GM18951 (cell line): ENCODE measurements around the gene DCC.

Experiments used
- POLR2A ChIP-seq: IDR thresholded peaks from 4 replicates; pipeline ENCODE4 v1.6.1; 2011; ENCODE audit warnings: mild to moderate bottlenecking; ENCODE audit not compliant: insufficient read length, insufficient read depth; ENCODE audit errors: extremely low read depth
- in situ Hi-C: fragments of 300-500 bp; cut with MboI; formaldehyde crosslinking; loops from one replicate; pipeline ENCODE4 v1.12.0; 2022; ENCODE audit warnings: low sequenced_read_pairs, mixed read lengths, inconsistent platforms; ENCODE audit not compliant: unreplicated experiment

The DCC gene

DNA sequence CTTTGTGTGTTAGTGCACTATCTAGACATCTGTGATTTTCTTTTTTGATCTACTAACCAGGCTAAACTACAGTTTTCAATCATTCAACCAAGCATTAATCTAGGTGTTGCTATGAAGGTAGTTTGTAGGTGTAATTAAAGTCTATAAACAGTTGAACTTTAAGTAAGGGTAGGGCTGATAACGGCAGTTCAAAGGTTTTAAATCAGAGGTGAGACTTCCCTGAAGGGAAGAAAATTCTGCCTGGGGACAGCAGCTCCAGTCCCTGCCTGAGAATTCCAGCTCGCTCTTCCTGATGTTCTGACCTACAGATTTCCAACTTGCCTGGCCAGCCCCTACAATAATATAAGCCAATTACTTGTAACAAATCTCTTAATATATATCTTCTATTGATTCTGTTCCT is 1220.5 kb downstream of the DCC start:
- no peak for TF ChIP-seq POLR2A
- in situ Hi-C loops = loop anchor here (25.0 kb wide), 1 partner anchor 552 kb away; no protein-coding TSS in a partner anchor

DNA sequence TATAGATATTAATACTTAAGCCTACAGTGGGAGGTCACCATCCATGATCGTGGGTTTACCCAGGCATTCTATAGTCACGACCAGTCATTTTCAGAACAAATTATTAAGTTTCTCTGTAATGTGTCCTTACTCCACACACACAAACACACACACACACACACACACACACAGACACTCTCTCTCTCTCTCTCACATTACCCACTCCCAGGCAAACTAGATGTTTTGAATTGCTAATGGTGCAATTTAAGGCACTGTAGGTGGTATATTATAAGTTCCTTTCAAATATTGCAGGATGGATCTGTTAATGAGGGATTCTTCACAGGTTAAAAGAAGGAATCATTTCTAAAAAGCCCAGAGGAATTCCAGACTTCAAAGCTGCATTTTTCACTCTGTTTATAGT is 1226.6 kb downstream of the DCC start:
- in situ Hi-C loops = loop anchor here (25.0 kb wide), 1 partner anchor 546 kb away; no protein-coding TSS in a partner anchor
- no peak for TF ChIP-seq POLR2A

DNA sequence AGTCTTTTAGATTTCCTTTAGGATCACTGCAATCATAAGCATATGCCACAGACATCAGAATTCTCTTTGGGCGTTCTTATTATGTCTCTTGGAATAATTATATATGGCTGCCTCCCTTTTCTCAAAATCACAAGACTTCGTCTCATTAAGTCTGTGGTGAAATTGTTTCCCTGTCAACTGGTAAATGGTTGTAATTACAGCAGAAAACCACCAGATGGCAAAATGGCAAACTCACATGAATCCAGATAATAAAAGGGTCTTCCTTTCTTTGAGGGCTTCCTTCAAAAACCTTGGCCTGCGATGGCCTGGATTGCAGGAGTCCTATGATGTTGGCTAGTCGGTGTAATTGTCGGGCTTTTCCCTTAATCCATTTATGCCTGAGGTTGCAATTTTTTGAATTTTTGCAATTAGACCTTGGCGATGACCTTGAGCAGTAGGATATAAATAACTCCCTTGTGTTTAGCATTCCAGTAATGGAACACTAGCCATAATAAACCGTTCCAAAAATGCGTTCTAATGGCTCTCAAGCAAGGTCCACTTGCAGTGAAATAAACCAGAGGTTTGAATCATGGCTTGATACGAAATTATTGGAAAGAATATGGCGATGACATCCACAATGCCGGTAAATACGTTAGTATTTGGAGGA is 1228.1 kb downstream of the DCC start:
- in situ Hi-C loops = loop anchor here (25.0 kb wide), 1 partner anchor 544 kb away; no protein-coding TSS in a partner anchor
- no peak for TF ChIP-seq POLR2A
